ENCODE measurements around the gene RASSF8.

RASSF8 gene

DNA sequence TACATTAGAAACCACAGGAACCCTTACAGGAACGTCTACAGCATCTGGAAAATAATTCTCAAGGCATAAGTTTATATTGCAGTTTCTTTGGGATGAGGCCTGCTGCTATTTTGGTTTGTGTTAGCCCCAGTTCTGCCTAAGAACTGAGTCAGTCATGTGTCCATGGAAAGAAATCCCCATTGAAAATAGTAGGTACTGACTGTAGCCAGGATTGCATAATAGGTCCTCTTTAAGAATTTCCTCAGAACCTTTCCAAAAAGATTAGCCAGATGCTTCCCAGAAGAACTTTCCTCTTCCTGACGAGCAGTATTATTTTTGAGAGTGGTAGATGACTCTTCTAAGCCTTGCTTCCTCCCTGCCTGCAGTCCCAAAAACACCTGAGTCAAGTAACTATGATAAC lies 52.6 kb downstream of the RASSF8 start:
- Histone ChIP-seq H4K20me1 (ENCODE audit: low read depth, low read length) (no peaks in the 10 kb centered on the region), H3K36me3 (ENCODE audit: low read length) (no peaks in the 10 kb centered on the region), H3K27me3 (ENCODE audit: low read length) (no peaks in the 10 kb centered on the region), H3K4me3 (ENCODE audit: insufficient read depth, low read length, poor library complexity, severe bottlenecking) (no peak overlapping the region), H3K9ac (ENCODE audit: low read length) (no peak overlapping the region), H3K27ac (ENCODE audit: low read depth, low read length) (no peak overlapping the region), H2AFZ (ENCODE audit: low read depth, low read length, severe bottlenecking) (no peak overlapping the region), H3F3A (ENCODE audit: insufficient read depth) (no peaks in the 10 kb centered on the region), H3K4me2 (ENCODE audit: low read depth, low read length, poor library complexity, severe bottlenecking) (no peak overlapping the region), H3K9me2 (replicated peaks; ENCODE audit: insufficient read depth, low read length) (no peaks in the 10 kb centered on the region), H3K79me2 (ENCODE audit: insufficient read depth, low read length) (no peaks in the 10 kb centered on the region), H3K9me3 (ENCODE audit: insufficient read depth, low read length) (no peaks in the 10 kb centered on the region)
- no peak for TF ChIP-seq EZH2phosphoT487 (conservative IDR thresholded peaks at IDR 0.05; ENCODE audit: low read length)
- TF ChIP-seq, protein P1, sequence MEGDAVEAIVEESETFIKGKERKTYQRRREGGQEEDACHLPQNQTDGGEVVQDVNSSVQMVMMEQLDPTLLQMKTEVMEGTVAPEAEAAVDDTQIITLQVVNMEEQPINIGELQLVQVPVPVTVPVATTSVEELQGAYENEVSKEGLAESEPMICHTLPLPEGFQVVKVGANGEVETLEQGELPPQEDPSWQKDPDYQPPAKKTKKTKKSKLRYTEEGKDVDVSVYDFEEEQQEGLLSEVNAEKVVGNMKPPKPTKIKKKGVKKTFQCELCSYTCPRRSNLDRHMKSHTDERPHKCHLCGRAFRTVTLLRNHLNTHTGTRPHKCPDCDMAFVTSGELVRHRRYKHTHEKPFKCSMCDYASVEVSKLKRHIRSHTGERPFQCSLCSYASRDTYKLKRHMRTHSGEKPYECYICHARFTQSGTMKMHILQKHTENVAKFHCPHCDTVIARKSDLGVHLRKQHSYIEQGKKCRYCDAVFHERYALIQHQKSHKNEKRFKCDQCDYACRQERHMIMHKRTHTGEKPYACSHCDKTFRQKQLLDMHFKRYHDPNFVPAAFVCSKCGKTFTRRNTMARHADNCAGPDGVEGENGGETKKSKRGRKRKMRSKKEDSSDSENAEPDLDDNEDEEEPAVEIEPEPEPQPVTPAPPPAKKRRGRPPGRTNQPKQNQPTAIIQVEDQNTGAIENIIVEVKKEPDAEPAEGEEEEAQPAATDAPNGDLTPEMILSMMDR (IDR thresholded peaks at IDR 0.05; ENCODE audit: insufficient read depth, low read length, poor library complexity, severe bottlenecking) = no peak

DNA sequence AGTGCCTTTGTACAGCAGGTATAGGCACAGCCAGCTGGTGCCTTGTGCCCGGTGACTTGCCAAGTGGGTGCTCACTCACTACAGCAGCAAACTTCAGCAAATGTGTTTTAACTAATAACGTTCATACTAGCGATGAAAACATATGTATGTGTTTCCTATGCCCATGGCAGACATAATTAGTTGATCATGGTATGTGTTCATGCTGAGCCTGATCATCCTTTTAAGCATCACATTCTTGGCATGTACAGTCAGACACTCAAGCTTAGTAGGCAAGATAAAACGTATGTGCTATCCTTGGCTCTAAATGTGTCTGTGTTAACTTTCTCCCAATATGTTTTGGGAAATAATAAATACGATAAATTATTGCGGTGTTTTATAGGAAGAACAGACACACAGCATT lies 55.6 kb downstream of the RASSF8 start:
- Histone ChIP-seq H3F3A (ENCODE audit: insufficient read depth) (no peaks in the 10 kb centered on the region), H3K9me3 (ENCODE audit: insufficient read depth, low read length) (no peaks in the 10 kb centered on the region), H3K9ac (ENCODE audit: low read length) (no peak overlapping the region), H3K27me3 (ENCODE audit: low read length) (no peaks in the 10 kb centered on the region), H4K20me1 (ENCODE audit: low read depth, low read length) (no peaks in the 10 kb centered on the region), H3K27ac (ENCODE audit: low read depth, low read length) (no peak overlapping the region), H3K4me3 (ENCODE audit: insufficient read depth, low read length, poor library complexity, severe bottlenecking) (no peak overlapping the region), H2AFZ (ENCODE audit: low read depth, low read length, severe bottlenecking) (no peak overlapping the region), H3K36me3 (ENCODE audit: low read length) (no peaks in the 10 kb centered on the region), H3K79me2 (ENCODE audit: insufficient read depth, low read length) (no peaks in the 10 kb centered on the region), H3K4me2 (ENCODE audit: low read depth, low read length, poor library complexity, severe bottlenecking) (no peak overlapping the region), H3K9me2 (replicated peaks; ENCODE audit: insufficient read depth, low read length) (no peaks in the 10 kb centered on the region)
- no peak for TF ChIP-seq EZH2phosphoT487 (conservative IDR thresholded peaks at IDR 0.05; ENCODE audit: low read length)
- TF ChIP-seq, protein P1 (IDR thresholded peaks at IDR 0.05; ENCODE audit: insufficient read depth, low read length, poor library complexity, severe bottlenecking) = no peak

DNA sequence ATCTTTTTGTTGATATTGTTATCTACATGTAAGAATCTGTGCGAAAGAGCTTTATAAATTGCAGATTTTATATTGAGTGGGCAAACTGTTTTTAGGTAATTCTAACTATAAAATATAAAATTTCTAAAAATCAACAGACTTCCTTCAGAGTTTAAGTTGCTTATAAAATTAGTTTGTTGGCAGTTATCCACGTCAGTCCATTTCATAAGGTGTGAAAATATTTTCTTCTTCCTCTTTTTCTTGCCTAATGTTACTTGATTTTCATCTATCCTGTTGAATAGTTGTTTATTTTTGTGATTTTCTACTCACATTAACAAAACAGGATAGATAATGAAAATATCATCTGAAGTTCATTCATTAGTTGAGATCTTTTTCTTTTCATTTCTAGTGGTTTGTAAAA lies 58.0 kb downstream of the RASSF8 start:
- H3F3A ChIP-seq (ENCODE audit: insufficient read depth) = no peaks in the 10 kb centered on the region
- H2AFZ ChIP-seq (ENCODE audit: low read depth, low read length, severe bottlenecking) = no peak overlapping the region
- H3K9me2 ChIP-seq (replicated peaks; ENCODE audit: insufficient read depth, low read length) = no peaks in the 10 kb centered on the region
- no peaks in the 10 kb centered on the region for H3K27me3 ChIP-seq (ENCODE audit: low read length)
- no peak overlapping the region for H3K4me2 ChIP-seq (ENCODE audit: low read depth, low read length, poor library complexity, severe bottlenecking)
- H3K9me3 ChIP-seq (ENCODE audit: insufficient read depth, low read length) = no peaks in the 10 kb centered on the region
- H3K9ac ChIP-seq (ENCODE audit: low read length) = no peak overlapping the region
- TF ChIP-seq, protein P1 (IDR thresholded peaks at IDR 0.05; ENCODE audit: insufficient read depth, low read length, poor library complexity, severe bottlenecking) = no peak
- TF ChIP-seq EZH2phosphoT487 (conservative IDR thresholded peaks at IDR 0.05; ENCODE audit: low read length) = no peak
- no peaks in the 10 kb centered on the region for H3K36me3 ChIP-seq (ENCODE audit: low read length)
- no peak overlapping the region for H3K27ac ChIP-seq (ENCODE audit: low read depth, low read length)
- no peaks in the 10 kb centered on the region for H4K20me1 ChIP-seq (ENCODE audit: low read depth, low read length)
- no peak overlapping the region for H3K4me3 ChIP-seq (ENCODE audit: insufficient read depth, low read length, poor library complexity, severe bottlenecking)
- H3K79me2 ChIP-seq (ENCODE audit: insufficient read depth, low read length) = no peaks in the 10 kb centered on the region

Measured in SU-DHL-6 (cell line).